IPS-NIHi7 (cell line): ENCODE measurements around the gene PPARGC1A.

Source experiments
- DNase-seq: peaks from one replicate; pipeline ENCODE4 v3.0.0; 2012; ENCODE audit warnings: mixed read lengths; ENCODE audit errors: extremely low spot score

The PPARGC1A gene

DNA sequence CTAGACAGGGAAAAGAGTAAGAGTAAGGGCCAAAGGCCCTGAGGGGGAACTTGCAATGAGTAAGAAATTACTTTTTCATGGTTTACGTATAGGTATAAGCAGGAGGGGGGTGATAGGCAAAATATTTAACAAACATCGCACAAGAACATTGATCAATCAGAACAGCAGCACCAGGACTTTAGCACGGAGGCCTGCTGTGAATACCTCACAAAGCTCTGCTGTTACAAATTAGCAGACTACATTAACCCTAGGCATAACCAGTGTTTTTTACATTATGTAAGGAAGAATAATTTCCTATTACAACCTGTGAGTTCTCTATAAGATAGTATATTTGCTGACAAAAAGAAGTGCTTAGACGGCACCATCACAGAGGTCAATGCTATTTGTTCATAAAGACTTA, 44.9 kb downstream of the PPARGC1A start:
- no peak for DNase-seq

DNA sequence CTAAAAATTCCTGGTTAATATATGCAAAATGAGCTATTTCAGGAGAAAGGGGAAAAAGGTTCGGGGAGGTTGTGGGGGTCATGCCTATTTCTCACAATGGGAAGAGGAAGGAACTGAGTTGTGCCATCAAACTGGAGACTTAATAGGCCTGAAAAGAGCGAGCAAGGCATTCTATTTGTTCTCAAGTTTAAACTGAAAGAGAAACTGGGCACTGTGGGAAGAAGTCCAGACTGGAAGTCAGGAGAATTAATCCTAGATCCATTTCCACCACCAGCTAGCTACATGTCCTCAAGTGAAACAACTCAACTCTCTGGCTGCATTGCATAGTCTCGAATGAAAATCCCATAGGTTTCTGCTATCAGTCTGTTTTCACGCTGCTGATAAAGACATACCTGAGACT, 50.6 kb downstream of the PPARGC1A start:
- no peak for DNase-seq

DNA sequence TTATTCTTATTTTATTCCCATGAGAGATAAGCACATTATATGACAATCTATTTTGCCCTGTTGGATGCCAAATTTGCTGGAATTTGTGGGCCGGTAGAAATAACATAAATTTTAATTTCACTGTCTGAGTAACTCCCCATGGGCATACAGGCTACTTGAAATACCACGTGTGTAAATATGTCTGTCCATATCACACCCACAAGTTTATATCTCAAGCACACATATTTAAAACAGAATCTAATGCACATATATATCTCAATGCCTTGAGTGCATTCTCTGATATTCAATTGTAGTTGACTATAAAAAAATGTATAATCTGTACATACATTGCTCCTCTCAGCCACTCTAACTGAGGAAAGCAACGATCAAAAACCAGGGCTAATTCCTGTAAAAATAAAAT, 51.2 kb downstream of the PPARGC1A start:
- DNase-seq: no peak

DNA sequence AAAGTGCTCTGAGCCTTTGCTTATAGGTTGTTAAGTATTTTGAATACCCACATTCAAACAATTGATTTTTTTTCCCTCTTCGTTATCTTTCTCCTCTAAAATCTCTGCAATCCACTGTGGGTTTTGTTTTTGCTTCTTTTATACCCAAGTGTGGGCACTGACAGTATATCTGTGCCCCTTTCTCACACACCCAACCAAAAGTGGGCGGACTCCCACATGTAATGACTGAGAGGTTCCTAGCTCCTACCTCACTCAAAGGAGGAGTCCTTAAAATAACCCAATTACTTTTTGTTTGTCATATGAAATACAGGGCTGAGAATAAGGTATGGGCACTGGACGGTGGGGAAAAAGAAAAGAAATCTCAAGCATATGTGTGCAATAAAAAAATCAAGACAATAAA, 51.7 kb downstream of the PPARGC1A start:
- no peak for DNase-seq

DNA sequence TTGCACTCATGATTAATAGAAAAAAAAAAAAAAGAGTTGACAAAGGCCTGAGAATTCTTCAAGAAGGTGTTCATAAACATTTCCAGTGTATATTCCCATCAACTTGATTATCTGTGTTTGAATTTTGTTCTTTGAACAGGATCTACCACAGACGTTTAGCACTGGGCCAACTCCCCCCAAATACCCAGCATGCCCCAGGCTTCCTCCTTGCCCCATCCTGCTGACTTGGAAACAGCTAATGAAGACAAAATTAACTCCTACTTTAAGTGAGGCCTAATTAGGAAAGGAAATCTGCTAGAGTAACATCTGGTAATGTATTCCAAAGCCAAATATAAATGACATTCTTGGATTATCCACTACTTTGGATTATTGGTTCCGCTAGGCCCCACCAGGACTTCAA, 52.5 kb downstream of the PPARGC1A start:
- no peak for DNase-seq

DNA sequence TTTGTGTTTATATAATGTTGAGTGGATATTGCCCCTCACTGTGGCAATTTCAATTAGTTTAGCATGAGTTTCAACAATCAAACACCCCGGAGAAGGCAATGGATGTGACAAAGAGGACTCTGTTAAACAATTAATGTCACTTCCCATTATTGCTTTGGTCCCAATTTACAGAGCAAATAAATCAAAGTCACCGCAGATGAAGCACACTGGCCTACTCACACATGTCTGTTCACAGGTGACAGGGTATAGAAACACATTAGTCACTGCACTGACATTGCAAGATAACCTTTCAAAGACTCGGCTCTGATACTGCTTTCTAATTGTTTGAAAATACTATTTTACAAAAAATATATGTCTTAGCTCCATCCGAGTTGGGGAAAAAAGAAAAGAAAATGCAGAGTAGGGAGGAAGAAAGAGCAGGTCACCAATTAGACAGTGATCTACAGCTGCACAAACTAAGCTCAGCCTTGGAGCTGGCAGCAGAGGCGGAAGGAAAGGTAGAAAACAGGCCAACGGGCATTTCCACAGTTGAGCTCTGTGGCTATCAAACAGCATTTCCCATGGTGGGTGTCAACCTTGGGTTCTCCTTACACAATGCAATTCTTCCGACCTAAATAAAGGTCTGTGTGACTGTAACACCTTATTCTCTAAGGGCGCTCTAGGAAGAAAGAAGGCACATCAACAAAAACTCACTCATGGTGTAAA, 53.9 kb downstream of the PPARGC1A start:
- no peak for DNase-seq

DNA sequence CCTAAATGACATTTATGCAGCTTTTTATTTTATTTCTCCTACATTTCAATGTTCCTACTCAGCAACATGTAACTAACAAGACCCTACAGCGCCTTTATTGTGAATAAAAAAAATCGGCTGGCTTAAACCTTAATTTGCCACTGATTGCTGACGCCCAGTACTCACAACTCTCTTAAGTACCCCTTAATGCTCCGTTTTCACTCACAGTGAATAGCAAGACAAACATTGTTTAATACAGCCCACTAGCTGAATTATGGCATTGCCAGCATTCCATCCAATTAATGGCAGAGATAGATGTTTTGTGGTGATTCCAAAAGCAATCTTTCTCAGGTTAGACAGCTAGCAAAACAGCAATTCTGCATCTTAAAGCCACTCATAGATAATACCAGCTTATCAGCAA, 61.1 kb downstream of the PPARGC1A start:
- DNase-seq: no peak

DNA sequence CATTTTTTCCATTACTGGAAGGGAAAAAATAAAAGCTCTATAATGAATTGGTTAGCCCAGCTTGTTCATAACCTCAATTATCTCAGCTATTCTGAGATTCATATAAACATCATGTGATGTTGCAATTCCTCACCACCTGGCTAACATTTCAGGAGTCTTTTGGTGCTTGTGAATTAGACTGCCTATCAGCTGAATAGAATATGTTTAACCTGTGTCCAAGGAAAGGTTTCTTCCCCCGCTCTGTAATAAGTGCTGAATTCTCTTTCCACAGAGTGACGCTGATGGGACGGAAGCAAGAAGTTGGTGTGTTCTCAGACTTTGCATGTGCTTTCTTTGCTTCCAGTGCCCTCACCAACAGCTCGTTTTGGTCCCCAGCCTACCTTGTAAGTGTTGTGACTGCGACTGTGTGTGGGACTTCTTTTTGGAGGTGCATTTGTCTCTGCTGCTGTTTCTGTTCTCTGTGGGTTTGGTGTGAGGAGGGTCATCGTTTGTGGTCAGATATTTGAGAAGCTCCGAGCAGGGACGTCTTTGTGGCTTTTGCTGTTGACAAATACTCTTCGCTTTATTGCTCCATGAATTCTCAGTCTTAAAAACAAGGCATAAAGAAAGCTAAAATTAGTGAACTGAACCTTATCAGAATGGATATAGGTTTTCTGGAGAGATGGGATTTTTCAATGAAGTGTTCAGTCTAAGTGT, 61.7 kb downstream of the PPARGC1A start:
- DNase-seq: no peak

DNA sequence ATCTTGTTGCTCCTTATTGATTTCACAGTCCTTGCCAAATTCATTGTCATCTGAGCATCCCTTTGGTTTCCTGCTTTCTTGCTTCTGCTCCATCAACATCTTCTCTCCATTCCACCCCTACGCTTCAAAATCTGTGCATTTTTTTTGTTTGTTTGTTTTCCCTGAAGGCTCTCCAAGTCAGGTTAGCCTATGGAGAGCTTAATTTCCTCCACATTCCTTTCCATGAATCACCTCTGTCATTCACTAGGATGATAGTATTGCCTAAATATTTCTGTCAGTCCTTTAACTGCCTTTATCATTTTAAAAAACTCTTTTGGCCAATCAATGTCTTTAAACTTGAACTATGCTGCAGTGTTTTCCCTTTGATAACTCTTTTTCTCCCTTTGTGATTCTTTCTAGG, 67.7 kb downstream of the PPARGC1A start:
- no peak for DNase-seq

DNA sequence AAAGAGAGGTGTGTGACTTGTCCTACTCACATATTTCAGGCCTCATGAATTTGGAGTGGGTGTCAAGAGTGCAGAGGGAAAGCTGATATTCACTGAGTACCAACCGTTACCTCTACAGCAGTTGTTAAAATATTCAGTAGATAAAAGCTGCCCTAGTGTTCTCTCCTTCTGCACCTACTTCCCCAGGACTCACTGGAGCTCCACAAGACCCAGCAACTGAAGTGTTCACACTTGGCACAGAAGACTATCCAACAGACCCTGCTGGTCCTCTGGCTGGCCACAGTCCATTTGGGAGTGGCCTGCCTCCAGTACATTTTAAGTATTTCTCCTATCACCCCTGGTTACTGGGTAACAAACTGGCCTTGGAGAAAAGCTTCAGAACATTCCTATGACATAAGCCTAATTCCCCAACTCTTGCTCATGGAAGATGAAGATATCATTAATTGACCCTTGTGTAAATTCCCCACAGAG, 70.8 kb downstream of the PPARGC1A start:
- DNase-seq: no peak

DNA sequence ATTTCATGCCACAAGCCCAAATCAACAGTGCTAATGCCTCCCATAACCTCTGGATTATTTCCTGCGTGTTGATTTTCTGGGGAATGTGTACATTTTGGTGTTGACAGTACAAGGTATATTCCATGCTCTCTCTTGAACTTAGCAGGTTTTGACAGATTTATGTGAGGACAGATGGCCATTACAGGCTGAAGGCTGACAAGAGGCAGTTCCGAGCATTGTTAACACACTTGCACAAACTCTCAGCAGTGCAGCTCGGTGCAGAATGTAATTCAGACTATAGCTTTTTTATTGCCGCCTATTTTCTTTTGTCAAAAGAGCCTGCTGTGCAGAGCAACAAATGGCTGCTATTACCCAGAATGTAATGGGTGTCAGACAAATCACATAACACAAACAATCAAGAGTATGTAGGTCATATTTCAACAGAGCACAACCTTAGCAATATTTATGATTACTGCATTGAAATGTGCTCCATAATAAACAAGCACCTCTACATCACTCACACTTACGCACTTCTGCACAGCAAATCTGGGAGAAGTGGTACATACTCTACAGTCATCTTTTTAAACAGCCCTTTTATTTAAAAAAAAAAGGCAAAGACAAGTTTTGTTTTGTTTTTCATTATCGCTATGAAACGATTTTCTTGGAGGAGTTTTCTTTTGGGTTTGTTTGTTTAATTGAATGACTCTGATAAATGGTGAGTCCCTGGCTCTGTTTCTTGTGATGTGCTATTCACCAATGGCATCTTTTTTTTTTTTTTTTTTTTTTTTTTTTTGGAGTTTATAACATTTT, 71.6 kb downstream of the PPARGC1A start:
- DNase-seq: no peak

DNA sequence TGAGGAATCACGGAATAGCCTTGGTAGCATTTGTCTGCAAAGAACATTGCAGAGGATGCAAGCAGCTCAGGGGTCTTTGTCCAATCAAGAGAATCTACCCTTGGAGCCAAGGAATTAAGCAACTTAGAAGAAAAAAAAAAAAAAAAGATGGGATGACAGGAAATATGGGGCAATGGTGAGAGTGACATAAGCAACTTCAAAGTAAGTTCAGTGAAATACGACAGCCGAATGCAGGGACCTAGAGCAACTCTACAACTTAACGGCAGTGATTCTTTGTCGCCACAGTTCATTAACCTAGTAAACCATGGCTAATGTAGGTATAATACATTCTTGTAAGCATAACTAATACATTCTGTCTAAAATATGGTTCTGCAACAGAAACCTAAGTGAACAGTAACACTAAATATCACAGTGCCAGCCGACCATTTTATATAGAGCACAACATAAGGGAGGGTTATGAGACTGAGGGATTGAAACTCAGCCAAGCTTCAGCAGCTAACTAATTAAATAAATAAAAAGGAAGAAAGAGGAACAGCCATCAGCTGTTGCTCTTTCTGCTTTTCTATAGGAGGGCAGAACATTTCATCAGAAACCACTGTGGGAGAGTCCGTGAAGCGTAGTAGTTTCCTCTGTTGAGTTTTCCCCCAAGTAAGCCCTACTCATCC, 74.7 kb downstream of the PPARGC1A start:
- no peak for DNase-seq

DNA sequence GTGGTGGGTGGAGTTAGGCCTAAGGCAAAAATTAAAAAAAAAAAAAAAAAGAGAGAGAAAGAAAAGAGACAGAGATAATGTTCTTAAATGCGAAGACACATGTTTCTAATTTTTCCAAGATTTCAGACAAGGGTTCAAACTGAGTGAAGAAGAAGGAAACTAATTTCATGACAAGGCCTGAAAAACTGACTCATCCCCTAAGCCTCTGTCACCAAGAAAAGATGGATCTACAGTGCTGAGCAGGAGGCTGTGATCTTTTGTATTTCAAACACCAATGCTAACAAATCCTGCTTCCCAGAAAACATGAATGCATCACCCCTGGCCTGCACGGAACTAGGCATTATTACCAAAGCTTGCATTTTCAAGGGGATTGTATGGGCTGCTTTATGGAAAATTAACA, 75.3 kb downstream of the PPARGC1A start:
- DNase-seq: no peak

DNA sequence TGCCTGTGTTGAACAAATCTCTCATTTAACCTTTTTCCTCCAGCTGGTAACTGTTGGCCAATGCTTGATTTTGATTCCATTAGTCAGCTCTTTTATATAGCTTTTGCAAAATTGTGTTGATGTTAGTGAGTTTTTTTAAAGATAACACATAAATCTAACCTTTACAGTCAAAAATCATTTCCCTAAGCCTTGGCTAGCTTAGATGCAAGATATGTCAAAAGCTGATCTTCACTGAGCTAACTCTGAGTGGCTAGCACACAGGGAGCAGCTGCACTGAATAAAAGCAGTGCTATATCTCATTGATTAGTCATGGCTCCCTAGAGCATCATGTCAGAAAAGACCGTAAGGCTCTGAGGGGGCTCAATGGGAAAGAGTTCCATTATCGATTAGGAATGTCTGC, 78.7 kb downstream of the PPARGC1A start:
- no peak for DNase-seq

DNA sequence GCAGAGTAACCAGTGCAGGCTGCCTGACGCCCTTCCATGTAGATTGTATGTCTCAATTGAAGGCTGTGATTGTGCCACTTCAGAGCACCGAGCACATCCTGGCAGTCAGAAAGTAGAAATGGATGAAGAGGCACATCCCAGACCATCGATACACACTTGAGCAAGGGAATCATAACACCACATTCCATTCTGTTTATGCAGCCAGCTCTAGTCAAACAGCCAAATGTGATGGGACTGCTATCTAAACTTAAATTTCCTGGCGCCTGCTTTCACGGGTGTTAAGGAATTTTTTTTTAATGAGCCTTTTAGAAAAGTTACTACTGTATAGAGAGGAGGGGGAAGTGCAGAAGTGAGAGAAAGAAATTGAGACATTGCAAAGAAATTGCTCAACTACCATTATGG, 84.4 kb downstream of the PPARGC1A start:
- no peak for DNase-seq

DNA sequence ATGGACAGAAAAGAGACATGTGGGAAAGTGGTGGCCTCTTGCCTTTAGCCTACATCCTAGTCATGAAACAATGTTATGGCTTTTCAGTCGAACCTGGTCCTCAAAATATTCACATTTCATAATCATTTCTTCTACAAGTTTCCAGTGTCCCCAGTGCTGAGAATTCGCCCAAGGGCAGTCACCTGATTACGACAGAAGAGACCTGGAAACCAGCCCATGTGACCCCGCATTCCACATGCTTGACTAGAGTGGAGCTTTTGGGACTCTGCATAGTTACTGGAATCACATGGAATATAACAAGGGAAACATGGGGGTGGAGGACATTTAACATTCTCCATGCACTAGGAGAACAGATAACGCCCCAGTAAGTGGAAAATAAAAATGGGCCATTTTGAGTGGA, 100.1 kb downstream of the PPARGC1A start:
- no peak for DNase-seq

DNA sequence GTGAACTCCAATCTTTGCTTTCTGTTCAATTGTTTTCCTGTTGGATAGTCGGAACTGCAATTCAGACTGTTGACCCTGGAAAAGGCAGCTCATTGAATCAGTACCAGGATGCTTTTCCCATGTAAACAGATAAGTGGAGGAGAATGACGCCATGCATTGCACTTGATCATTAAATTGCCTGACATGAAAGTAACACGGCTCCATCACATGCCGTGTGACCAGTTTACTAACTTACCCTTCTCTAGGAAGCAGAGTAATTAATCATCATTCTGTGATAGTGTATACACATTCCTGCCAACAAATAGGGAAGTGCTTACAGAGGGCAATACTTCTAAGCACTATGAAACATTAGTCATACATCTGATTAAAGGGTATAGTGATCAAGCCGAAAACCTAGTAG, 101.4 kb downstream of the PPARGC1A start:
- no peak for DNase-seq

DNA sequence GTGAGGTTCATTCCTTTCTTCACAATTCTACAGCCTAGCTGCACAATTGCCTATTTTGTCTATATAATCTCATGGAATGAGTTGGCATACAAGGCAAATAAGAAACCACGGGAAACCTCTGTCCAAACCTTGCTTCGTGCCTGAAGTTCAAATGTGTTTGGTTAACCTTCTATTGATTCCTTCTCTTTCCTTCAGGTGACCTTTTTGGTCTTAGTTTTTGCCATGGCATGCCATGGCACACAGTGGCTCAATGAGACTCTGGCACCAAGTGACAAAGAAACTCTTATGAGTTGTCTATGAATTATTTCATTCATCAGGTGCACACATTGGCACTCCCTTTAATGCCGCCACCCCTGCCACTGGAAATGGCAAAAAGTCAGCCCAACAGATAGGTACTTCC, 101.8 kb downstream of the PPARGC1A start:
- no peak for DNase-seq

DNA sequence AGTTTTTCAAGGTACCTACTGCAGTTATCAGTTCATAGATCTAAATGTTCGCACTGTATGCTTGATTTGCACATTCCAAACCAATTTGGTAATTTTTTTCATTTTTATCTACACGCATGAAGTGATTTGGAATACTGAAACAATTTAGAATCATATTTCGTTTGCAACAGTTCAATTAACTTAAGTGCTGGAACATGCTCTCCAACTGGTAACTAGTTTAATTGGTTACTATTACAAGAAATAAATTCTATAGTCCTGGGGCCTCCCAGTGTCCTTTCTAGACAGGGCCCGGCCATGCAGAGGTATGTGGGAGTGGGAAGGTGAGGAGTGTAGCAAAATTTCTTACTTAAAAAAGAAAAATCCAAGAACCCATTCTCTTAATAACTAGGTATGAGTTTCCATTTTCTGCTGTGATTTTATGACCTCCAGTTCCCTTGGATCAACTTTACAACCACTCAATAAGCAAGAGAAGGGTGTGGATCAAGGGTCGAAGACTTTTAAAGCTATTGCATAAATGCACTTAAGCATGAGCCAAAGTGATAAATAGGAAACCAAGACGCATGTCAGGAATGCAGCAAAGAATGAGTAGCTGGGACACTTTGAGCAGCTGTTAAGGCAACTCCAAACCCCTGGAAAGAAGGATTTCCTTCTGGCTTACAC, 106.9 kb downstream of the PPARGC1A start:
- no peak for DNase-seq

DNA sequence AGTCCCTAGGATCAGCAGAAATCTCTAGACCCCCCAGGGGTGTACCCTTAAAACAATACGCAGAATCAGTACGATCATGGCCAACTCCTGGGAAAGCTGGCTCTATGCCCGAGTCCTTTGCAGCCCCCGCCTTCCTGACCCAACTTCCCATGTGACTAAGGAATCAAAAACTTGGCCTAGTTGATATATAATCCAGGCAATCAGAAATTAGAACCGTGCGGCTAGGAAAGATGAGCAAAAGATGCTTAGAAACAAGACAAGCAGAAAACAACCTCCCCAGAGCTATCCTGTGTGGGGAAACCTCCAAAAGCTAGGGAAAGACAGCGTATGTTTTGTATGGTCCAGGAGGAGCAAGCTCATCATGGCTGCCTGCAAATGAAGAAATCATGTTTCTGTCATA, 110.0 kb downstream of the PPARGC1A start:
- no peak for DNase-seq

DNA sequence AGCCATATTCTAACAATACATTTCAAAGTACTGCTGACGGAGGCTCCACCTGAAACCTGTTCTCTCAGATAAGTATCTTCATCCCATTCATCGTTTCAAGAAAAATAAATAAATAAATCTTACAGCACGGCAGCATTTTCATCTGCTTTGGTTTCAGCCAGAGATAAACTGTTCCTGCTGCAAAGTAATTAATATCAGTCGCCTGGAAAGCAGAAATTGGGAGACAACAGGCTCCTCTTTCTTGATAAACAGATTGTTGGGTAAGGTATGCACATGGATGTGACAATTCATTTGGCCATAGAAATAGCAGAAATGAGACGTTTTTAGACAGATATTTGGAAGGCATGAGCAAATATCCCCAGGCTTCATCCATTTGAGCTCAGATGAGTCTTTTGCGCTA, 110.4 kb downstream of the PPARGC1A start:
- no peak for DNase-seq

DNA sequence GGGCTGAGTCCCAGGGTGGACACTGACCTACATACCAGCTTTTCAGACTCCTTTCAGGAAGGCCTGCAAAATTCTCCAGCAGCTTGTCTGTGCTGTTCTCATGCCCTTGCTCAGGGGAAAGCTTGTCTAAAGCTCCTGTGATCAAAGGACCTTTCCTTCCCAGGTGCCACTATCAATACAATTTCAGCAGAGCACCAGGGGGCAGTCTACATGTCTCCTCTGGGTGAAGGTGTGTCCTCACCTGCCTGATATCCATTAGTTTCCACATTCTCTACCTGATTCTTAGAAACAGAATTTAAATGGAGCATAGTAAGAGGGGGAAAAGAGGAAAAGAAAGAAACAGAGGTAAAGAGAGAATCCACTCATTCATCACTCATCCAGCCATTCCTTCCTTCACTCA, 114.2 kb downstream of the PPARGC1A start:
- DNase-seq: peak; percentile 30
